GM23338 (cell line): Measurements from ENCODE around the gene TYROBP. TPM values are rescaled to one million over a fixed set of nuclear protein-coding genes. Genes with fewer than 3 reads are reported as not detected.

Experiments
- ATAC-seq: fragments of 200-7000 bp; cut with Tn5 transposase; 3 replicates; pipeline ENCODE4 v1.9.1; 2020
- DNase-seq: peaks from one replicate; pipeline ENCODE4 v3.0.0-alpha.2; 2015; ENCODE audit warnings: low spot score
- H2AFZ ChIP-seq: fragments of 200-600 bp; sonication (generic); 2 replicates; pipeline ENCODE4 v1.8.0; 2016; ENCODE audit warnings: antibody characterized with exemption, mild to moderate bottlenecking, moderate library complexity
- H3F3A ChIP-seq: fragments of 200-600 bp; sonication (generic); replicated peaks from 2 replicates; pipeline ENCODE4 v1.8.0; 2017; ENCODE audit warnings: antibody characterized with exemption, mixed run types, low read depth
- H3K27ac ChIP-seq: fragments of 200-600 bp; sonication (generic); 2 replicates; pipeline ENCODE4 v1.6.1; 2016; ENCODE audit warnings: low read depth
- H3K27me3 ChIP-seq: fragments of 200-600 bp; sonication (generic); 2 replicates; pipeline ENCODE4 v1.8.0; 2016; ENCODE audit warnings: mild to moderate bottlenecking, mixed run types, moderate library complexity; ENCODE audit not compliant: insufficient read depth
- H3K36me3 ChIP-seq: fragments of 200-600 bp; sonication (generic); 2 replicates; pipeline ENCODE4 v1.8.0; 2016; ENCODE audit warnings: mild to moderate bottlenecking; ENCODE audit not compliant: insufficient read depth
- H3K4me1 ChIP-seq: fragments of 200-600 bp; sonication (generic); 2 replicates; pipeline ENCODE4 v1.8.0; 2016; ENCODE audit warnings: mild to moderate bottlenecking, moderate library complexity; ENCODE audit not compliant: insufficient read depth
- H3K4me2 ChIP-seq: fragments of 200-600 bp; sonication (generic); 2 replicates; pipeline ENCODE4 v1.7.1; 2017; ENCODE audit warnings: mixed run types
- H3K4me3 ChIP-seq: fragments of 200-600 bp; sonication (generic); 2 replicates; pipeline ENCODE4 v1.6.1; 2016; ENCODE audit warnings: mixed run types
- H3K79me2 ChIP-seq: fragments of 200-600 bp; sonication (generic); replicated peaks from 2 replicates; pipeline ENCODE4 v1.8.0; 2017; ENCODE audit warnings: mild to moderate bottlenecking; ENCODE audit not compliant: insufficient read depth
- H3K9me2 ChIP-seq: fragments of 200-600 bp; sonication (generic); 2 replicates; pipeline ENCODE4 v1.8.0; 2017; ENCODE audit not compliant: insufficient read depth
- H4K20me1 ChIP-seq: fragments of 200-600 bp; sonication (generic); replicated peaks from 2 replicates; pipeline ENCODE4 v1.8.0; 2017; ENCODE audit warnings: mild to moderate bottlenecking; ENCODE audit not compliant: insufficient read depth
- H3K27ac Mint-ChIP-seq: 2 replicates; pipeline ENCODE4 v1.8.0; 2020; ENCODE audit warnings: inconsistent platforms, mild to moderate bottlenecking, moderate library complexity, mixed read lengths
- H3K27me3 Mint-ChIP-seq: 3 replicates; pipeline ENCODE4 v1.8.0; 2022; ENCODE audit warnings: low read depth, mild to moderate bottlenecking, moderate library complexity, mixed read lengths, inconsistent platforms; ENCODE audit not compliant: insufficient read depth, poor library complexity
- H3K36me3 Mint-ChIP-seq: 3 replicates; pipeline ENCODE4 v1.8.0; 2021; ENCODE audit warnings: low read depth, mild to moderate bottlenecking, inconsistent platforms, moderate library complexity, mixed read lengths
- H3K4me1 Mint-ChIP-seq: 3 replicates; pipeline ENCODE4 v1.8.0; 2020; ENCODE audit warnings: mild to moderate bottlenecking, inconsistent platforms, mixed read lengths
- H3K4me3 Mint-ChIP-seq: 3 replicates; pipeline ENCODE4 v1.8.0; 2021; ENCODE audit warnings: moderate library complexity, mild to moderate bottlenecking, inconsistent platforms, mixed read lengths
- H3K9me3 Mint-ChIP-seq: 3 replicates; pipeline ENCODE4 v1.8.0; 2020; ENCODE audit warnings: moderate library complexity, mild to moderate bottlenecking, inconsistent platforms, mixed read lengths
- CREB1 ChIP-seq: fragments of 250-450 bp; sonication (Bioruptor Pico); IDR thresholded peaks from 2 replicates; pipeline ENCODE4 v1.5.0; 2020; ENCODE audit warnings: low read depth, mild to moderate bottlenecking, moderate library complexity
- EZH2 ChIP-seq: fragments of 200-600 bp; sonication (generic); IDR thresholded peaks from one replicate; pipeline ENCODE4 v1.8.0; 2017; ENCODE audit warnings: antibody characterized with exemption, mild to moderate bottlenecking, low read depth; ENCODE audit not compliant: unreplicated experiment
- EZH2phosphoT487 ChIP-seq: fragments of 200-600 bp; sonication (generic); IDR thresholded peaks from one replicate; pipeline ENCODE4 v1.8.1; 2018; ENCODE audit warnings: antibody characterized with exemption; ENCODE audit not compliant: unreplicated experiment
- JUNB ChIP-seq: IDR thresholded peaks from one replicate; pipeline ENCODE4 v1.6.1; 2016; ENCODE audit warnings: antibody characterized with exemption; ENCODE audit not compliant: unreplicated experiment
- NANOG ChIP-seq: IDR thresholded peaks from 2 replicates; pipeline ENCODE4 v1.6.1; 2016; ENCODE audit warnings: antibody characterized with exemption, borderline replicate concordance
- POLR2AphosphoS5 ChIP-seq: IDR thresholded peaks from 2 replicates; pipeline ENCODE4 v1.6.1; 2016; ENCODE audit warnings: antibody characterized with exemption, low read depth
- STAT1 ChIP-seq: IDR thresholded peaks from one replicate; pipeline ENCODE4 v1.6.1; 2016; ENCODE audit warnings: antibody characterized with exemption; ENCODE audit not compliant: unreplicated experiment
- ZNF114 ChIP-seq: fragments of 250-450 bp; sonication (Bioruptor Pico); IDR thresholded peaks from 2 replicates; pipeline ENCODE4 v1.5.0; 2020; ENCODE audit warnings: mild to moderate bottlenecking, moderate library complexity
- ZNF331 ChIP-seq: fragments of 250-450 bp; sonication (Bioruptor Pico); IDR thresholded peaks from 2 replicates; pipeline ENCODE4 v1.5.0; 2020; ENCODE audit warnings: low read depth, mild to moderate bottlenecking, moderate library complexity
- polyA plus RNA-seq: library from polyadenylated mRNA; unstranded; fragments of >200 nt; fragmentation: Nextera tagmentation; extraction: Ambion mirVana; gene quantifications from 2 replicates; pipeline ENCODE4 v1.2.1, GENCODE V29; 2016
- total RNA-seq: library from RNA; depleted of rRNA; stranded (reverse); fragments of >200 nt; shearing (Covaris generic); gene quantifications from 2 replicates; pipeline ENCODE4 v1.2.3, GENCODE V29; 2014
- TF ChIP-seq, protein P1 (sequence below): IDR thresholded peaks from one replicate; pipeline ENCODE4 v1.6.1; 2018; ENCODE audit warnings: antibody characterized with exemption; ENCODE audit not compliant: unreplicated experiment
- TF ChIP-seq, protein P2 (sequence below): IDR thresholded peaks from 2 replicates; pipeline ENCODE4 v1.6.1; 2016; ENCODE audit warnings: antibody characterized with exemption
- TF ChIP-seq, protein P3 (sequence below): fragments of 250-450 bp; sonication (Bioruptor Pico); IDR thresholded peaks from 2 replicates; pipeline ENCODE4 v1.5.0; 2020; ENCODE audit warnings: mild to moderate bottlenecking, moderate library complexity
- TF ChIP-seq, protein P4 (sequence below), 2 experiments: fragments of 200-600 bp in 1 of 2; sonication (generic) in 1 of 2; conservative IDR thresholded peaks; 2 replicates each; pipeline versions ENCODE4 v1.5.1 to v1.6.1; 2016 to 2017; ENCODE audit warnings: antibody characterized with exemption in 2 of 2, low read depth in 2 of 2, mild to moderate bottlenecking in 2 of 2, moderate library complexity in 1 of 2

The TYROBP gene
- total and polyA plus RNA-seq, 2 experiments from 2014 or later, result not detected

DNA sequence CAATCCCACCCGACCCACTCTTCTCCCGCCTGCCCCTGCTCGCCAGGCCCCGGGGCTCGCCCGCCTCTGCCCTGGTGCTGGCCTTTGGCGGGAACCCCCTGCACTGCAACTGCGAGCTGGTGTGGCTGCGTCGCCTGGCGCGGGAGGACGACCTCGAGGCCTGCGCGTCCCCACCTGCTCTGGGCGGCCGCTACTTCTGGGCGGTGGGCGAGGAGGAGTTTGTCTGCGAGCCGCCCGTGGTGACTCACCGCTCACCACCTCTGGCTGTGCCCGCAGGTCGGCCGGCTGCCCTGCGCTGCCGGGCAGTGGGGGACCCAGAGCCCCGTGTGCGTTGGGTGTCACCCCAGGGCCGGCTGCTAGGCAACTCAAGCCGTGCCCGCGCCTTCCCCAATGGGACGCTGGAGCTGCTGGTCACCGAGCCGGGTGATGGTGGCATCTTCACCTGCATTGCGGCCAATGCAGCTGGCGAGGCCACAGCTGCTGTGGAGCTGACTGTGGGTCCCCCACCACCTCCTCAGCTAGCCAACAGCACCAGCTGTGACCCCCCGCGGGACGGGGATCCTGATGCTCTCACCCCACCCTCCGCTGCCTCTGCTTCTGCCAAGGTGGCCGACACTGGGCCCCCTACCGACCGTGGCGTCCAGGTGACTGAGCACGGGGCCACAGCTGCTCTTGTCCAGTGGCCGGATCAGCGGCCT, 32.1 kb upstream of the TYROBP start:
- Mint-ChIP-seq H3K9me3 (no peaks in the 10 kb centered on the region; the same call in 1 of the 3 replicates), H3K36me3 (peaks cover 19% of the 10 kb centered on the region), H3K4me1 (peaks cover 21% of the 10 kb centered on the region), H3K27ac (no peak overlapping the region), H3K27me3 (peaks cover 6% of the 10 kb centered on the region), H3K4me3 (no peak overlapping the region)
- no peaks in the 10 kb centered on the region for H3K9me2 ChIP-seq
- H4K20me1 ChIP-seq, result peaks cover 5% of the 10 kb centered on the region; the same call in 1 of the 2 replicates
- H3K27ac ChIP-seq, result no peak overlapping the region
- no peak for TF ChIP-seq JUNB
- TF ChIP-seq, protein P1, sequence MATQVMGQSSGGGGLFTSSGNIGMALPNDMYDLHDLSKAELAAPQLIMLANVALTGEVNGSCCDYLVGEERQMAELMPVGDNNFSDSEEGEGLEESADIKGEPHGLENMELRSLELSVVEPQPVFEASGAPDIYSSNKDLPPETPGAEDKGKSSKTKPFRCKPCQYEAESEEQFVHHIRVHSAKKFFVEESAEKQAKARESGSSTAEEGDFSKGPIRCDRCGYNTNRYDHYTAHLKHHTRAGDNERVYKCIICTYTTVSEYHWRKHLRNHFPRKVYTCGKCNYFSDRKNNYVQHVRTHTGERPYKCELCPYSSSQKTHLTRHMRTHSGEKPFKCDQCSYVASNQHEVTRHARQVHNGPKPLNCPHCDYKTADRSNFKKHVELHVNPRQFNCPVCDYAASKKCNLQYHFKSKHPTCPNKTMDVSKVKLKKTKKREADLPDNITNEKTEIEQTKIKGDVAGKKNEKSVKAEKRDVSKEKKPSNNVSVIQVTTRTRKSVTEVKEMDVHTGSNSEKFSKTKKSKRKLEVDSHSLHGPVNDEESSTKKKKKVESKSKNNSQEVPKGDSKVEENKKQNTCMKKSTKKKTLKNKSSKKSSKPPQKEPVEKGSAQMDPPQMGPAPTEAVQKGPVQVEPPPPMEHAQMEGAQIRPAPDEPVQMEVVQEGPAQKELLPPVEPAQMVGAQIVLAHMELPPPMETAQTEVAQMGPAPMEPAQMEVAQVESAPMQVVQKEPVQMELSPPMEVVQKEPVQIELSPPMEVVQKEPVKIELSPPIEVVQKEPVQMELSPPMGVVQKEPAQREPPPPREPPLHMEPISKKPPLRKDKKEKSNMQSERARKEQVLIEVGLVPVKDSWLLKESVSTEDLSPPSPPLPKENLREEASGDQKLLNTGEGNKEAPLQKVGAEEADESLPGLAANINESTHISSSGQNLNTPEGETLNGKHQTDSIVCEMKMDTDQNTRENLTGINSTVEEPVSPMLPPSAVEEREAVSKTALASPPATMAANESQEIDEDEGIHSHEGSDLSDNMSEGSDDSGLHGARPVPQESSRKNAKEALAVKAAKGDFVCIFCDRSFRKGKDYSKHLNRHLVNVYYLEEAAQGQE, result no peak
- TF ChIP-seq EZH2phosphoT487, result no peak
- TF ChIP-seq STAT1, result no peak
- TF ChIP-seq ZNF114 (CRISPR knock-in tag), result no peak
- TF ChIP-seq, protein P2, sequence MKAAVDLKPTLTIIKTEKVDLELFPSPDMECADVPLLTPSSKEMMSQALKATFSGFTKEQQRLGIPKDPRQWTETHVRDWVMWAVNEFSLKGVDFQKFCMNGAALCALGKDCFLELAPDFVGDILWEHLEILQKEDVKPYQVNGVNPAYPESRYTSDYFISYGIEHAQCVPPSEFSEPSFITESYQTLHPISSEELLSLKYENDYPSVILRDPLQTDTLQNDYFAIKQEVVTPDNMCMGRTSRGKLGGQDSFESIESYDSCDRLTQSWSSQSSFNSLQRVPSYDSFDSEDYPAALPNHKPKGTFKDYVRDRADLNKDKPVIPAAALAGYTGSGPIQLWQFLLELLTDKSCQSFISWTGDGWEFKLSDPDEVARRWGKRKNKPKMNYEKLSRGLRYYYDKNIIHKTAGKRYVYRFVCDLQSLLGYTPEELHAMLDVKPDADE, result no peak
- TF ChIP-seq, protein P3, sequence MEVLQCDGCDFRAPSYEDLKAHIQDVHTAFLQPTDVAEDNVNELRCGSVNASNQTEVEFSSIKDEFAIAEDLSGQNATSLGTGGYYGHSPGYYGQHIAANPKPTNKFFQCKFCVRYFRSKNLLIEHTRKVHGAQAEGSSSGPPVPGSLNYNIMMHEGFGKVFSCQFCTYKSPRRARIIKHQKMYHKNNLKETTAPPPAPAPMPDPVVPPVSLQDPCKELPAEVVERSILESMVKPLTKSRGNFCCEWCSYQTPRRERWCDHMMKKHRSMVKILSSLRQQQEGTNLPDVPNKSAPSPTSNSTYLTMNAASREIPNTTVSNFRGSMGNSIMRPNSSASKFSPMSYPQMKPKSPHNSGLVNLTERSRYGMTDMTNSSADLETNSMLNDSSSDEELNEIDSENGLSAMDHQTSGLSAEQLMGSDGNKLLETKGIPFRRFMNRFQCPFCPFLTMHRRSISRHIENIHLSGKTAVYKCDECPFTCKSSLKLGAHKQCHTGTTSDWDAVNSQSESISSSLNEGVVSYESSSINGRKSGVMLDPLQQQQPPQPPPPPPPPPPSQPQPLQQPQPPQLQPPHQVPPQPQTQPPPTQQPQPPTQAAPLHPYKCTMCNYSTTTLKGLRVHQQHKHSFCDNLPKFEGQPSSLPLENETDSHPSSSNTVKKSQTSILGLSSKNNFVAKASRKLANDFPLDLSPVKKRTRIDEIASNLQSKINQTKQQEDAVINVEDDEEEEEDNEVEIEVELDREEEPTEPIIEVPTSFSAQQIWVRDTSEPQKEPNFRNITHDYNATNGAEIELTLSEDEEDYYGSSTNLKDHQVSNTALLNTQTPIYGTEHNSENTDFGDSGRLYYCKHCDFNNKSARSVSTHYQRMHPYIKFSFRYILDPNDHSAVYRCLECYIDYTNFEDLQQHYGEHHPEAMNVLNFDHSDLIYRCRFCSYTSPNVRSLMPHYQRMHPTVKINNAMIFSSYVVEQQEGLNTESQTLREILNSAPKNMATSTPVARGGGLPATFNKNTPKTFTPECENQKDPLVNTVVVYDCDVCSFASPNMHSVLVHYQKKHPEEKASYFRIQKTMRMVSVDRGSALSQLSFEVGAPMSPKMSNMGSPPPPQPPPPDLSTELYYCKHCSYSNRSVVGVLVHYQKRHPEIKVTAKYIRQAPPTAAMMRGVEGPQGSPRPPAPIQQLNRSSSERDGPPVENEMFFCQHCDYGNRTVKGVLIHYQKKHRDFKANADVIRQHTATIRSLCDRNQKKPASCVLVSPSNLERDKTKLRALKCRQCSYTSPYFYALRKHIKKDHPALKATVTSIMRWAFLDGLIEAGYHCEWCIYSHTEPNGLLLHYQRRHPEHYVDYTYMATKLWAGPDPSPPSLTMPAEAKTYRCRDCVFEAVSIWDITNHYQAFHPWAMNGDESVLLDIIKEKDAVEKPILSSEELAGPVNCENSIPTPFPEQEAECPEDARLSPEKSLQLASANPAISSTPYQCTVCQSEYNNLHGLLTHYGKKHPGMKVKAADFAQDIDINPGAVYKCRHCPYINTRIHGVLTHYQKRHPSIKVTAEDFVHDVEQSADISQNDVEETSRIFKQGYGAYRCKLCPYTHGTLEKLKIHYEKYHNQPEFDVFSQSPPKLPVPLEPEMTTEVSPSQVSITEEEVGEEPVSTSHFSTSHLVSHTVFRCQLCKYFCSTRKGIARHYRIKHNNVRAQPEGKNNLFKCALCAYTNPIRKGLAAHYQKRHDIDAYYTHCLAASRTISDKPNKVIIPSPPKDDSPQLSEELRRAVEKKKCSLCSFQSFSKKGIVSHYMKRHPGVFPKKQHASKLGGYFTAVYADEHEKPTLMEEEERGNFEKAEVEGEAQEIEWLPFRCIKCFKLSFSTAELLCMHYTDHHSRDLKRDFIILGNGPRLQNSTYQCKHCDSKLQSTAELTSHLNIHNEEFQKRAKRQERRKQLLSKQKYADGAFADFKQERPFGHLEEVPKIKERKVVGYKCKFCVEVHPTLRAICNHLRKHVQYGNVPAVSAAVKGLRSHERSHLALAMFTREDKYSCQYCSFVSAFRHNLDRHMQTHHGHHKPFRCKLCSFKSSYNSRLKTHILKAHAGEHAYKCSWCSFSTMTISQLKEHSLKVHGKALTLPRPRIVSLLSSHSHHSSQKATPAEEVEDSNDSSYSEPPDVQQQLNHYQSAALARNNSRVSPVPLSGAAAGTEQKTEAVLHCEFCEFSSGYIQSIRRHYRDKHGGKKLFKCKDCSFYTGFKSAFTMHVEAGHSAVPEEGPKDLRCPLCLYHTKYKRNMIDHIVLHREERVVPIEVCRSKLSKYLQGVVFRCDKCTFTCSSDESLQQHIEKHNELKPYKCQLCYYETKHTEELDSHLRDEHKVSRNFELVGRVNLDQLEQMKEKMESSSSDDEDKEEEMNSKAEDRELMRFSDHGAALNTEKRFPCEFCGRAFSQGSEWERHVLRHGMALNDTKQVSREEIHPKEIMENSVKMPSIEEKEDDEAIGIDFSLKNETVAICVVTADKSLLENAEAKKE (CRISPR knock-in tag), result no peak
- TF ChIP-seq CREB1 (CRISPR knock-in tag), result no peak
- TF ChIP-seq NANOG, result no peak
- TF ChIP-seq, protein P4, sequence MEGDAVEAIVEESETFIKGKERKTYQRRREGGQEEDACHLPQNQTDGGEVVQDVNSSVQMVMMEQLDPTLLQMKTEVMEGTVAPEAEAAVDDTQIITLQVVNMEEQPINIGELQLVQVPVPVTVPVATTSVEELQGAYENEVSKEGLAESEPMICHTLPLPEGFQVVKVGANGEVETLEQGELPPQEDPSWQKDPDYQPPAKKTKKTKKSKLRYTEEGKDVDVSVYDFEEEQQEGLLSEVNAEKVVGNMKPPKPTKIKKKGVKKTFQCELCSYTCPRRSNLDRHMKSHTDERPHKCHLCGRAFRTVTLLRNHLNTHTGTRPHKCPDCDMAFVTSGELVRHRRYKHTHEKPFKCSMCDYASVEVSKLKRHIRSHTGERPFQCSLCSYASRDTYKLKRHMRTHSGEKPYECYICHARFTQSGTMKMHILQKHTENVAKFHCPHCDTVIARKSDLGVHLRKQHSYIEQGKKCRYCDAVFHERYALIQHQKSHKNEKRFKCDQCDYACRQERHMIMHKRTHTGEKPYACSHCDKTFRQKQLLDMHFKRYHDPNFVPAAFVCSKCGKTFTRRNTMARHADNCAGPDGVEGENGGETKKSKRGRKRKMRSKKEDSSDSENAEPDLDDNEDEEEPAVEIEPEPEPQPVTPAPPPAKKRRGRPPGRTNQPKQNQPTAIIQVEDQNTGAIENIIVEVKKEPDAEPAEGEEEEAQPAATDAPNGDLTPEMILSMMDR (conservative IDR thresholded peaks at IDR 0.05; ENCODE audit: low read depth in 2 of 2), result no peak
- no peak for TF ChIP-seq POLR2AphosphoS5
- no peak for TF ChIP-seq ZNF331 (CRISPR knock-in tag)
- TF ChIP-seq EZH2, result no peak
- no peaks in the 10 kb centered on the region for H3K36me3 ChIP-seq
- H3K4me1 ChIP-seq, result peaks cover 20% of the 10 kb centered on the region; the same call in 1 of the 2 replicates
- no peak overlapping the region for H2AFZ ChIP-seq
- no peaks in the 10 kb centered on the region for H3F3A ChIP-seq
- no peak overlapping the region for H3K4me2 ChIP-seq
- DNase-seq (no peak), ATAC-seq (no peak)
- peaks cover 6% of the 10 kb centered on the region for H3K27me3 ChIP-seq
- H3K4me3 ChIP-seq, result no peak overlapping the region
- H3K79me2 ChIP-seq, result peaks cover 6% of the 10 kb centered on the region
